NCI-H1048 (cell line): ENCODE measurements around the gene MAPK8IP2.
"Not testable (repeated sequence)": the region's sequence is repeated elsewhere in the genome, so short reads cannot be mapped to it uniquely, and the experiment has no call there.

Source experiments
- DNase-seq: peaks from one replicate; lab custom pipeline; 2025; lab: John Stamatoyannopoulos, UW

Gene MAPK8IP2

GRCh38 chr22:50612528-50613221, 12.1 kb downstream of the MAPK8IP2 start:
- DNase-seq, result peak; percentile 51

- no peak for DNase-seq
Measured at GRCh38 chr22:50613291-50613981, 12.8 kb downstream of the MAPK8IP2 start.

GRCh38 chr22:50614296-50614695, 13.7 kb downstream of the MAPK8IP2 start:
- not testable (repeated sequence) for DNase-seq

- DNase-seq, result no peak
Measured at GRCh38 chr22:50620593-50621355, 20.2 kb downstream of the MAPK8IP2 start.

GRCh38 chr22:50621356-50621880, 20.8 kb downstream of the MAPK8IP2 start:
- no peak for DNase-seq

GRCh38 chr22:50621948-50622722, 21.5 kb downstream of the MAPK8IP2 start:
- no peak for DNase-seq

- no peak for DNase-seq
Measured at GRCh38 chr22:50622723-50623327, 22.2 kb downstream of the MAPK8IP2 start.

- DNase-seq, result no peak
Measured at GRCh38 chr22:50624347-50625130, 23.9 kb downstream of the MAPK8IP2 start.

GRCh38 chr22:50625131-50625567, 24.6 kb downstream of the MAPK8IP2 start:
- no peak for DNase-seq

- no peak for DNase-seq
Measured at GRCh38 chr22:50625568-50626313, 25.1 kb downstream of the MAPK8IP2 start.

- no peak for DNase-seq
Measured at GRCh38 chr22:50626314-50626849, 25.8 kb downstream of the MAPK8IP2 start.

- DNase-seq, result no peak
Measured at GRCh38 chr22:50626850-50627641, 26.5 kb downstream of the MAPK8IP2 start.

GRCh38 chr22:50627642-50628542, 27.3 kb downstream of the MAPK8IP2 start, which contains the start of gene ARSA:
TSS of gene ARSA (minus strand) at chr22:50628152. CDS start at chr22:50627779, 373 bp downstream.
- DNase-seq, result peak; percentile 65

GRCh38 chr22:50628543-50629134, 28.0 kb downstream of the MAPK8IP2 start:
- no peak for DNase-seq

- no peak for DNase-seq
Measured at GRCh38 chr22:50630376-50630775, 29.8 kb downstream of the MAPK8IP2 start.

GRCh38 chr22:50633086-50633485, 32.5 kb downstream of the MAPK8IP2 start:
- DNase-seq, result no peak

- no peak for DNase-seq
Measured at GRCh38 chr22:50633771-50634170, 33.2 kb downstream of the MAPK8IP2 start.
